Measurements from ENCODE around the gene ZHX3.

- TF ChIP-seq, protein P1, sequence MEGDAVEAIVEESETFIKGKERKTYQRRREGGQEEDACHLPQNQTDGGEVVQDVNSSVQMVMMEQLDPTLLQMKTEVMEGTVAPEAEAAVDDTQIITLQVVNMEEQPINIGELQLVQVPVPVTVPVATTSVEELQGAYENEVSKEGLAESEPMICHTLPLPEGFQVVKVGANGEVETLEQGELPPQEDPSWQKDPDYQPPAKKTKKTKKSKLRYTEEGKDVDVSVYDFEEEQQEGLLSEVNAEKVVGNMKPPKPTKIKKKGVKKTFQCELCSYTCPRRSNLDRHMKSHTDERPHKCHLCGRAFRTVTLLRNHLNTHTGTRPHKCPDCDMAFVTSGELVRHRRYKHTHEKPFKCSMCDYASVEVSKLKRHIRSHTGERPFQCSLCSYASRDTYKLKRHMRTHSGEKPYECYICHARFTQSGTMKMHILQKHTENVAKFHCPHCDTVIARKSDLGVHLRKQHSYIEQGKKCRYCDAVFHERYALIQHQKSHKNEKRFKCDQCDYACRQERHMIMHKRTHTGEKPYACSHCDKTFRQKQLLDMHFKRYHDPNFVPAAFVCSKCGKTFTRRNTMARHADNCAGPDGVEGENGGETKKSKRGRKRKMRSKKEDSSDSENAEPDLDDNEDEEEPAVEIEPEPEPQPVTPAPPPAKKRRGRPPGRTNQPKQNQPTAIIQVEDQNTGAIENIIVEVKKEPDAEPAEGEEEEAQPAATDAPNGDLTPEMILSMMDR (IDR thresholded peaks at IDR 0.05 in 8 of 11, conservative IDR thresholded peaks at IDR 0.05 in 3 of 11): no peak
- TF ChIP-seq POLR2A (IDR thresholded peaks at IDR 0.05) (no peak), POLR2AphosphoS5 (IDR thresholded peaks at IDR 0.05) (no peak)
These were observed 13.5 kb downstream of the ZHX3 start for GRCh38 chr20:41304002-41304401.

Data from spleen (tissue), 7 donors.